Measurements from ENCODE around the gene DLG2.

DNA sequence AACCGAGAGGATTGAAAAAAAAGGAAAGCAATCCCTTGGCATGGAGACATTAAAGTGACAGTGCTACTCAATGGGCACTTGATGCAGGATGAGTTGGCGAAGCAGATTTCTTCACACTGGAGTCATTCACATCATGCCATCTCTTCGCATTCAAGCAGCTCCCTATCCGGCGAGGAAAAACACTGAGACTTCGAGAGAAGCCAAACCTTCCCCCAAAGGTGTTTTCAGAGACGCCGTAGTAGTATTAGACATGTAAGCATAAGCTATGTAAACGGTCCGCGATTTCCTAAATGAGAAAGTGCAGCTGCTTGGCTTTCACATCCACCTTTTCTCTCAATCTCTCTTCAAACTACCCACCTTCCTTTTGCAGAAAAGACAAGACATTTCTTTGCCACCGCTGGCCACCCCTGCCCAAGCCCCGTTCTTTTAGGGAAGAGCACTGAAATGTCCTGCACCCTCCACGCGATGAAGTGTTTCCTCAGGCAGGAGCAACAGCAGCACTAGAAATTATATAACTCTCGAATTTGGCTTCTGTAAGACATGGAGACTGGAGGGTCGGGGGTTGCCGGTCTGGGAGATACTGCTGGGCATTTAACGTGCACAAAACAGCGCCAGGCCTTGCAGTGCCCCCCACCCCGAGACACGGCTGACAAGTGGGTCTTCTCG, at the start of gene DLG2:
- no peak; the same call in 1 of the 2 replicates for TF ChIP-seq HMGXB4 (CRISPR knock-in tag; IDR thresholded peaks at IDR 0.05)
- TF ChIP-seq, protein P1, sequence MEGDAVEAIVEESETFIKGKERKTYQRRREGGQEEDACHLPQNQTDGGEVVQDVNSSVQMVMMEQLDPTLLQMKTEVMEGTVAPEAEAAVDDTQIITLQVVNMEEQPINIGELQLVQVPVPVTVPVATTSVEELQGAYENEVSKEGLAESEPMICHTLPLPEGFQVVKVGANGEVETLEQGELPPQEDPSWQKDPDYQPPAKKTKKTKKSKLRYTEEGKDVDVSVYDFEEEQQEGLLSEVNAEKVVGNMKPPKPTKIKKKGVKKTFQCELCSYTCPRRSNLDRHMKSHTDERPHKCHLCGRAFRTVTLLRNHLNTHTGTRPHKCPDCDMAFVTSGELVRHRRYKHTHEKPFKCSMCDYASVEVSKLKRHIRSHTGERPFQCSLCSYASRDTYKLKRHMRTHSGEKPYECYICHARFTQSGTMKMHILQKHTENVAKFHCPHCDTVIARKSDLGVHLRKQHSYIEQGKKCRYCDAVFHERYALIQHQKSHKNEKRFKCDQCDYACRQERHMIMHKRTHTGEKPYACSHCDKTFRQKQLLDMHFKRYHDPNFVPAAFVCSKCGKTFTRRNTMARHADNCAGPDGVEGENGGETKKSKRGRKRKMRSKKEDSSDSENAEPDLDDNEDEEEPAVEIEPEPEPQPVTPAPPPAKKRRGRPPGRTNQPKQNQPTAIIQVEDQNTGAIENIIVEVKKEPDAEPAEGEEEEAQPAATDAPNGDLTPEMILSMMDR (IDR thresholded peaks at IDR 0.05) = no peak

Measured in WTC11 (cell line).